ENCODE results near the gene NAE1.
"Not testable (repeated sequence)": the region's sequence is repeated elsewhere in the genome, so short reads cannot be mapped to it uniquely, and the experiment has no call there.

Gene NAE1

GRCh38 chr16:66800856-66801255 lies 29.9 kb downstream of the NAE1 start:
- no peak for DNase-seq

GRCh38 chr16:66798161-66798560 lies 32.6 kb downstream of the NAE1 start:
- no peak for DNase-seq

GRCh38 chr16:66793984-66794383 lies 36.8 kb downstream of the NAE1 start:
- not testable (repeated sequence) for DNase-seq

GRCh38 chr16:66790130-66790733 lies 40.5 kb downstream of the NAE1 start:
- no peak for DNase-seq

DNA sequence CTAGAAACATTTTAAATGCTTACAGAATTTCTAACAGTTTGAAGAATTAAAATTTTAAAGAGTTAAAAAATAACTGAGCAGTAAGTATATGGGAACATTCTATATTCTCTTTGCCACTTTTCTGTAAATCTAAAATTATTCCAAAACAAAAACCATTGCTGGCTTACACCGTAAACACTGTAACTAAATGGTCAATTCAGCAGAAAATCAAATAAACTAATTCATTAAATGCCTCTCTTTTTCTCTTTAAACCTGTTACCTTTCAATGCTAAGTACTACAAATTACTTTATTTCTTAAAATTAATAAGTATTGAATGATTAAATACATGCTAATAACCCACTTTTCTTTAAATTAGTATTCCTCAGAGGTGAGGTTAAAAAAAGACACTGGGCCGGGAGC lies 43.3 kb downstream of the NAE1 start:
- no peak for DNase-seq

DNA sequence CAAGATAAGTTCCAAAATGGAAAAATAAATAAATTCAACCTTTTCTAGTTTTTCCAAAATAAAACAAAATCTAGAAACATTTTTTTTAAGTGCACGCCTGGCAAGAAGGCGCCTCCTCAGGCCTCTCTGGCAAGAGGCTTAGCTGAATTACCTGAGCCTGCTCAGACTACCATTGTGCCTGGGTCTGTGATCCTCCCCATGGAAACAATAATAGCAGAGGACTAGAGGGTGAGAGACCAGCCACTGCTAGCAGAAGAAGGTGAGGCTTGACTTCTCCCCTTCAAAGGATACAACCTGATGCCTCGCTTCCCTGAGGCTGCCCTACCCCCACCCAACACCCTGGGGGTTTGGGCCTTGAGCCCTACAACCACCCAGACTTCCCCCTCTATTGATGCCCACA lies 44.2 kb downstream of the NAE1 start:
- DNase-seq: no peak

- no peak for DNase-seq
Observed at GRCh38 chr16:66776457-66776856, 54.3 kb downstream of the NAE1 start.

GRCh38 chr16:66774981-66775380 lies 55.8 kb downstream of the NAE1 start:
- no peak for DNase-seq

DNA sequence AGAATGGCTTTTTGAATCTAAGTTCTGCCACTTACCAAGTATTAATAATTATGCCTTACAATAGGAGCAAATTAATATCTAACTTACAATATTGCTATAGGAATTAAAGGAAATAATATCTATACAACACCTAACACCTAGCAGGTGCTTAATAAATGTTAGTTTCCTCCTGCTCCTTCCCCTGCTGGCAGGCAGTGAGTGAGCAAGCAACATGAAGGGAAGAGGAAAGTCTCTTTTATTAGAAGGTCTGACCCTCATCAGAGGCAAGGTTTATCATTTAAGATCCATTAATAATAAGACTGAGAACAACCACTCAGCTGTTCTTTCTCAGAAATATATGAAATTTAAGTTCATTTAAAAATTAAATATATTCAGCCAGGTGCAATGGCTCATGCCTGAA lies 72.7 kb downstream of the NAE1 start:
- no peak for DNase-seq

DNA sequence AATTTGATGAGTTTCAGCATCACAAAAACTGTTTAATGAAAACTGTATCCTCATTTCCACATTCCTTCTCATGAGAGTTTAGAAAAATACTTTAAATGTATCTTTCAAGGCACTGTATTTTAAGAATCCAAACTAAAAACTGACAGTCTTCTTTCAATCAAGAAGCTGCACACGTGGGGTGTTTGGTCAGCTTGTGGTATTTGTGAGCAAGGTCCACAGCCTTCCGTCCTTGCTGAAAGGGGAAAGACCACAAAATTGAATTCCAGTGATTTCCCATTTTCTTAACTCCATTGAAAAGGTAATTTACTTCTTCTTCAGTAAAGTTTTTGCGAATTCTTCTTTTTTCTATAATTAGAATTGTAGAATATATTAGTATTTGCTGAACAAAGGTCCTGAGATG lies 76.0 kb downstream of the NAE1 start:
- no peak for DNase-seq

DNA sequence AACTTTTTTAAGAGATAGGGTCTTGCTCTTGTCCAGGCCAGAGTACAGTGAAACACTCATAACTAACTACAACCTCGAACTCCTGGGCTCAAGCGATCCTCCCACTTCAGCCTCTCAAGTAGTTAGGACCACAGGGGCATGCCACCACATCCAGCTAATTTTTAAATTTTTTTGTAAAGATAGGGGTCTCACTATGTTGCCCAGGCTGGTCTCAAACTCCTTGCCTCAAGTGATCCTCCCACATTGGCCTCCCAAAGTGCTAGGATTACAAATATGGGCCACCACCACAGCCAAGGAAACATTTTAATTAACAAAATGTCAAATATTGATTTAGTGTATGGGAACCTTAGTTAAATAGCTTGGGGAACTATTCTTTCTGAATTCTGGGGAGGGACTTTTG lies 76.6 kb downstream of the NAE1 start:
- DNase-seq: no peak

- no peak for DNase-seq
Observed at GRCh38 chr16:66752958-66753357, 77.8 kb downstream of the NAE1 start.

All from activated gamma-delta T cell treated with Interleukin-2 at 50 U/mL for 16 hours (primary cell).